Keratinocyte (primary cell): ENCODE measurements around the gene GALNT2.

Source experiments
- EZH2 ChIP-seq: IDR thresholded peaks from one replicate; pipeline ENCODE4 v1.6.1; 2012; ENCODE audit warnings: inconsistent platforms, mild to moderate bottlenecking, low read length, moderate library complexity
- TF ChIP-seq, protein P1 (sequence below), 3 experiments: IDR thresholded peaks in 1 of 3; conservative IDR thresholded peaks in 1 of 3; optimal IDR thresholded peaks in 1 of 3; 2 replicates in 2 of 3; 3 replicates in 1 of 3; pipeline versions ENCODE3 to v1.5.1; 2011; ENCODE audit warnings: low read length in 3 of 3, mild to moderate bottlenecking in 3 of 3, moderate library complexity in 2 of 3, control low read depth in 1 of 3, inconsistent platforms in 1 of 3; ENCODE audit not compliant: insufficient read depth in 2 of 3; ENCODE audit errors: extremely low read depth in 1 of 3

DNA sequence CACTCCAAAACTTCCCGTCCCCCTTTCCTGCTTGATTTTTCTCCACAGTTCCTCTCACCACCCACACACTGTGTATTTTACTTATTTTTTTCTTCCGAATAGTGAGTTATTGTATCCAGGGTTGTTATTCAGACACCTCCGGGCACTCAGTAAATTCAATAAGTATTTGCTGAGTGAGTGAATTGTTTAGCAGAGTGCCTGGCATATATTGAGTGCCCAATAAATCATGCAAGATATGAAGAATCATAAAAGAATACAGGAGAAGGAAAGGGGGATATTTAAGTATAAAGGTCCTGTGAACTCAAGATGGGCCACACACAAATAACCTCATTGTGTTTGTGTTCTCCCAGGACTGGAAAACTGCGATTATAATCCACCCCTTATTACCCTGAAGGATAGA, 139.9 kb downstream of the GALNT2 start:
- TF ChIP-seq, protein P1, sequence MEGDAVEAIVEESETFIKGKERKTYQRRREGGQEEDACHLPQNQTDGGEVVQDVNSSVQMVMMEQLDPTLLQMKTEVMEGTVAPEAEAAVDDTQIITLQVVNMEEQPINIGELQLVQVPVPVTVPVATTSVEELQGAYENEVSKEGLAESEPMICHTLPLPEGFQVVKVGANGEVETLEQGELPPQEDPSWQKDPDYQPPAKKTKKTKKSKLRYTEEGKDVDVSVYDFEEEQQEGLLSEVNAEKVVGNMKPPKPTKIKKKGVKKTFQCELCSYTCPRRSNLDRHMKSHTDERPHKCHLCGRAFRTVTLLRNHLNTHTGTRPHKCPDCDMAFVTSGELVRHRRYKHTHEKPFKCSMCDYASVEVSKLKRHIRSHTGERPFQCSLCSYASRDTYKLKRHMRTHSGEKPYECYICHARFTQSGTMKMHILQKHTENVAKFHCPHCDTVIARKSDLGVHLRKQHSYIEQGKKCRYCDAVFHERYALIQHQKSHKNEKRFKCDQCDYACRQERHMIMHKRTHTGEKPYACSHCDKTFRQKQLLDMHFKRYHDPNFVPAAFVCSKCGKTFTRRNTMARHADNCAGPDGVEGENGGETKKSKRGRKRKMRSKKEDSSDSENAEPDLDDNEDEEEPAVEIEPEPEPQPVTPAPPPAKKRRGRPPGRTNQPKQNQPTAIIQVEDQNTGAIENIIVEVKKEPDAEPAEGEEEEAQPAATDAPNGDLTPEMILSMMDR (optimal IDR thresholded peaks at IDR 0.05 in 1 of 3, IDR thresholded peaks at IDR 0.05 in 1 of 3, conservative IDR thresholded peaks at IDR 0.05 in 1 of 3; ENCODE audit: extremely low read depth in 1 of 3, insufficient read depth in 2 of 3, low read length in 3 of 3) = no peak
- TF ChIP-seq EZH2 = no peak
